Neural cell (in vitro differentiated cells): ENCODE data around the gene USP32.

Experiments used
- EZH2 ChIP-seq: fragments of 200-600, 300-800 bp; shearing (Covaris generic), sonication (generic); IDR thresholded peaks from 2 replicates; pipeline ENCODE4 v1.6.1; 2014; ENCODE audit warnings: antibody characterized with exemption, low read length, borderline replicate concordance, mild to moderate bottlenecking; ENCODE audit not compliant: insufficient read depth, poor library complexity, severe bottlenecking
- TF ChIP-seq, protein P1 (sequence below): fragments of 450-650 bp; IDR thresholded peaks from 2 replicates; pipeline ENCODE4 v1.5.1; 2014; ENCODE audit warnings: antibody characterized with exemption, mild to moderate bottlenecking, moderate library complexity; ENCODE audit not compliant: poor library complexity, severe bottlenecking

DNA sequence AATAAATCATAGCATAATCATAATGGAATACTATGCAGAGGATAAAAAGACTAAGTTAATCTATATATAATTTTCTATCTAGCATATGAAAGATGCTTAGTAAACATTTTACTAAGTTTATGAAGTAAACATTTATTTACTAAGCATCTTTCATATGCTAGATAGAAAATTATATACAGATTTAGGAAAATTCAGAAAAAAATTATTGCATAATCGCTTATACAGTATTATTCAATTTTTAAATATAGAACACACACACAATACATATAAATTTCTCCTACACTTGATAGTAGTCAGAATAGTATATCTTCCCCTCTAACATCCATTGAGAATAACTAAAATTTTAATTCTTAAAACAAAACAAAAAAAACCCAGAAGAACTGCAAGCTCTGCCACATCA is 131.4 kb downstream of the USP32 start:
- TF ChIP-seq, protein P1, sequence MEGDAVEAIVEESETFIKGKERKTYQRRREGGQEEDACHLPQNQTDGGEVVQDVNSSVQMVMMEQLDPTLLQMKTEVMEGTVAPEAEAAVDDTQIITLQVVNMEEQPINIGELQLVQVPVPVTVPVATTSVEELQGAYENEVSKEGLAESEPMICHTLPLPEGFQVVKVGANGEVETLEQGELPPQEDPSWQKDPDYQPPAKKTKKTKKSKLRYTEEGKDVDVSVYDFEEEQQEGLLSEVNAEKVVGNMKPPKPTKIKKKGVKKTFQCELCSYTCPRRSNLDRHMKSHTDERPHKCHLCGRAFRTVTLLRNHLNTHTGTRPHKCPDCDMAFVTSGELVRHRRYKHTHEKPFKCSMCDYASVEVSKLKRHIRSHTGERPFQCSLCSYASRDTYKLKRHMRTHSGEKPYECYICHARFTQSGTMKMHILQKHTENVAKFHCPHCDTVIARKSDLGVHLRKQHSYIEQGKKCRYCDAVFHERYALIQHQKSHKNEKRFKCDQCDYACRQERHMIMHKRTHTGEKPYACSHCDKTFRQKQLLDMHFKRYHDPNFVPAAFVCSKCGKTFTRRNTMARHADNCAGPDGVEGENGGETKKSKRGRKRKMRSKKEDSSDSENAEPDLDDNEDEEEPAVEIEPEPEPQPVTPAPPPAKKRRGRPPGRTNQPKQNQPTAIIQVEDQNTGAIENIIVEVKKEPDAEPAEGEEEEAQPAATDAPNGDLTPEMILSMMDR, result no peak
- TF ChIP-seq EZH2, result no peak
